ENCODE results near the gene MISFA.
"Not testable (repeated sequence)": the region's sequence is repeated elsewhere in the genome, so short reads cannot be mapped to it uniquely, and the experiment has no call there.

The MISFA gene

DNA sequence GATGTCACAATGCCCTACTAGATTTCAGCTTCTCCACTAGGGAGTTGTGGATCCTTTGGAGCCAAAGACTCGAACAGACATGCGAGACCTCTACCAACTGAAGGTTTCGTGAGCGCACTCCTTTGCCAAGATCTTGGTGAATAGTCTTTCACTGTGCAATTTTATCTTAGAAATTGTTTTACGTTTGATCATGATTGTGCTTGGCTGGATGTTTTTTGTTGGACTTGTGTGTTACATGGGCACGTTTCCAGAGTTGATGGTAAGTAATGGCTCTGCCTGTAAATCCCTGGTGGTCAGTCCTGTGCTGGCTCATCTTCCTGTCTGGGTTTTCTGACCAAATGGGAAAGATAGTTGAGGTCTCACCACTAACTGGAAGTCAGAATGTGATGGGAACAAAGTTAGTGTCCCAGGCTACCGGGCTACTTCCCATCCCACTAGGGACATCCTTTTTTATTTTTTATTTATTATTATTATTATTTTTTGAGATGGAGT, at the start of gene MISFA:
Gene MISFA, plus strand, starts transcription at position 51 of the 492 bp plus-strand sequence. Its CDS starts 140 bp downstream, at position 191.
- DNase-seq, result no peak

DNA sequence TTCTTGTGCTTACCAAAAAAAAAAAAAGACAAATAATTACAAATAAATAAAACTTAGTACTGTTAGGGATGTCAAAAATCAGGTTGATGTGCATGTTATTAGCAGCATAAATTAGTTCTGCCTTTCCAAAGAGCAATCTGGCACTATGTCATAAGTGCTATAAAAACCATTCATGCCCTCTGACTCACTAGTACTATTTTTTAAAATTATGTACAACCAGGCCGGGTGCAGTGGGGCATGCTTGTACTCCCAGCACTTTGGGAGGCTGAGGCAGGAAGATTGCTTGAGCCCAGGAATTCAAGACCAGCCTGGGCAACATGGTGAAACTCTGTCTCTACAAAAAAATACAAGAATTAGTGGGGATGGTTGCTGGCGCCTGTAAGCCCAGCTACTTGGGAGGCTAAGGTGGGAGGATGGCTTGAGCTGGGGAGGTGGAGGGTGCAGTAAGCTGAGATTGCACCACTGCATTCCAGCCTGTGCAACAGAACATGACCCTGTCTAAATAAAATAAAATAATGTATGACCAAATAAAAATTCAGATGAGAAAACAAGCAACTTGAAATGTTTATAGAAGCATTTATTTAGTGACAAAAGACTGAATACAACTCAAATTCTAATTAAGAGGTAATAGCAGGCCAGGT, 36.4 kb upstream of the MISFA start:
- no peak for DNase-seq

DNA sequence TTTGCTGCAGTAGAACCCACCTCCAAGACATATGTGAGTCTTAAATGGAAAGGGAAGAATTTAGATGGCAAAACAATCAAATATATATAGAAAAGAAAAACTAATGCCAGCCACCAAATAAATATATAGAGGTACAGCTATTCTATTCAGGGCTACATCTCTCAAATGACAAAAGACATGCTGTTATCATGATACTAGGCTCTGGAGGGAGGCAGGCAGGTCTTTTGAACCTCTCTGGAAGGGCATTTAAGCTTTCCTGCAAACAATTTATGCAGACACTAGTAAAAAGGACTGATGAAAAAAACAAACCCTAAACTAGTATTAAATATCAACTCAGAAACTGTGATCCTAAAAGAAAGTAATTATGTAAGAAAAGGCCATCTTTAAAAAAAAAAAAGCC, 35.4 kb upstream of the MISFA start:
- DNase-seq, result no peak

- DNase-seq, result no peak
Observed at GRCh38 chr11:18566406-18566805, 33.2 kb upstream of the MISFA start.

GRCh38 chr11:18567081-18567480, 32.5 kb upstream of the MISFA start:
- DNase-seq, result no peak

DNA sequence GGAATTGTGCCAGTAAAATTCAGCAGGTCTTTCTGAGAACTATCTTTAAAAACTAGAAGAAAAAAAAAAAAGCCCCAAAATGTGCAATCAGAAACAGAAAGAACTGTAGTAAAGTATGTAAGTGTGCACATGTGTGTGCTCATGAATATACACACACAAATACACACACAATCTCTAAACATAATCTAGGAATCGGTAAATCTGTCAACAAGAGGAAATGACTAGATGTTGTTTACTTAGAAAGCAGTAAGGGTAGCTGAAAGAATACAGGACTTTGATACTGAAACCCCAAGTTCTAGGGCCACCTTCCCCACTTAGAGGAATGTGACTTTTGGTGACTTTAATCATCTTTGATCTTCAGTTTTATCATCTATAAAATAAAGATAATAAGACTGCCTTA, 24.2 kb upstream of the MISFA start:
- DNase-seq, result no peak

- no peak for DNase-seq
Observed at GRCh38 chr11:18578975-18579598, 20.5 kb upstream of the MISFA start.

- no peak for DNase-seq
Observed at GRCh38 chr11:18580113-18580766, 19.3 kb upstream of the MISFA start.

GRCh38 chr11:18581825-18582224, 17.8 kb upstream of the MISFA start:
- no peak for DNase-seq

DNA sequence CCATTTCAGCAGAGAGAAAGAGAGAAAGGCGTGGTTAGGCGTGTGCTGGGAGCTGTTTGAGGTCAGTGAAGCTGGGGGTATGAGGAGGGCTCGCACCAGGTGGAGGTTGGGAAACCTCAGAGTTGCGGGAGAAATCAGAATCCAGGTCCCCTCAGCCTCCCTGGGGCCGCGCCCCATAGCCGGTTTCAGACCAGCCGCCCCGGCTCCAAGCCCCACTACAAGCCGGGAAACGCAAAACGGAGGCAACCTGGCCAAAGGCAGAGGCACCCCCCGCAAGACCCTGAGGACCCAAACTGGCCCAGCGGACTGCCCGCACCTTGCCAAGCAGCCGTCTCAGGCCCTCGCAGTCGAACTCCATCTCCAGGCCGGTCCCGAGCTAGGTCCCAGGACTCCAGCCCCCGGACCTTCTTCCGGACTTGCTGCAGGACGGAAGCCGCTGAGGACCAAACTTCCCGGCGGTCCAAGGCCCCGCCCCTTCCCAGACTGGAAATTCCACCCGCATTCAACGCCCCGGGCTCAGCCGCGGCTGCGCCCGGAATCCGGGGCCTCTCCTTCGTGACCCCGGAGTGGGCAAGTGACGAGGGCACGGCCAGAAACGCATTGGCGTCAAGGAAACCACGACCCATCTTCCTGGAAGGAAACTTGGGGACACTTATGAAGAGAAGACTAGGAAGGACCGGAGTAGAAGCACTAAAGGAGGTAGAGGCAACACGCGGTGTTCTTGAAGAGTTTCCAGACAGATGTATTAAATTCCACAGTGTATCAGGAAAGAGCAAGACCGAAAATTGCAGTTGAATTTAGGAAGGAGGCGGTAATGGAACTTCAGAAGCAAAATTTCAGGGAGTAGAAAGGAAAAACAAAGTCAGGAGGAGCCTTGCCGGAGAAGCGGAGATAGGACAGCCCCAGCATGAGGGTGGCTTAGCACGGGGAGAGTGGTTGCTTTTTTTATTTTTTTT, 11.0 kb upstream of the MISFA start, which contains the start of gene UEVLD:
Gene UEVLD, minus strand, starts transcription at position 438 of the 956 bp plus-strand sequence. Its CDS starts 80 bp downstream, at position 358.
- DNase-seq, result no peak

DNA sequence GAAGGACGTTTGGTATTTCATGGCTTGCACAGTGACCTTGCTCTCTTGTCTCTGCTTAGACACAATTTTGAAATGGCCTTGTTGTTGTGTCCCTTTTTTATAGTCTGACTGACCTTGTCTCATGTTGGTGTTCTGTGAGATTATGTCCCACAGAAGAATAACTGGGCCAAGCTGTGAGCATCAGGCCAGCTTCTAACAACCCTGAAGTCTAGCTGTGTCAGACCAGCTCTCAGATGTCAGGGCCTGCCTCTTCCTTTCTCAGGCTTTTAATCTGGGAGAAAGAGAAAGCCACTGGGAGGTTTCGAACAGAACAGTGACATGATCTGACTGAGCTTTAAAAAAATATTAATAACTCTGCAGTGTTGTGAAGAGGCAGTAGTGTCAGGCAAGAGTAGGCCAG, 9.0 kb upstream of the MISFA start:
- no peak for DNase-seq

GRCh38 chr11:18594088-18594487, 5.5 kb upstream of the MISFA start:
- not testable (repeated sequence) for DNase-seq

DNA sequence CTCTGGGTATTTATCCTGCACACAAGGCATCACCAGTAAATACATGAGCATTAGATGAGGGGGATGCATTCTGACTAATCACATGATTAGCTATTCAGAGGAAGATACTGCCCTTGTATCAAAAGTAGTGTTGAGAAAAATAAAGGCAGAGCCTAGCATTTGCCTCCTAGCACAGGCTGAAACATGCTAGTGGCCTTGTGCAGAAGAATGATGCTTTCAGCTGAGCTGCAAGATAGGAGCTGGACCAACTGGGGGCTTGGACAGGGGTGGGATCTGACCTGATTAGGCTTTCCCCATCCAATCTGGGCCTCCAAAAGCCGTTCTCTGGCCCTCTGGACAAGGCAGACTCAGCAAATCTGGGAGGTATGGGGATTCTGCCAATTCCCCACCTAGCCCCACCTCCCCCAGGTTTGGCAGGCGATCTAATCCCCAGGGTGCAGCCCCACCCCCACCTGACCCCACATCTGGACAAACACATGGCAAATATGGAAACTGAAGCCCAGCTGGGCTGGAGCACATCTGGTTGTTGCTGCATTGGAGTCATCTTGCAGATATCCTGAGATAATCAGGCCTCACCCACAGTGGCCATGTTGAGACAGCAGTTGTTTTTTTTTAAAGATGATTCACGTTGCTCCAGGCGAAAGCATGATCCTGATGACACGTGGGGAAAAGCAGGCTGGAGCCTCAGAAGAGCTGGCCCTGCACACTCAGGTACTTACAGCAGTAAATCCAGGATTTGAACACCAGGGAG, 4.4 kb upstream of the MISFA start:
- DNase-seq, result no peak

DNA sequence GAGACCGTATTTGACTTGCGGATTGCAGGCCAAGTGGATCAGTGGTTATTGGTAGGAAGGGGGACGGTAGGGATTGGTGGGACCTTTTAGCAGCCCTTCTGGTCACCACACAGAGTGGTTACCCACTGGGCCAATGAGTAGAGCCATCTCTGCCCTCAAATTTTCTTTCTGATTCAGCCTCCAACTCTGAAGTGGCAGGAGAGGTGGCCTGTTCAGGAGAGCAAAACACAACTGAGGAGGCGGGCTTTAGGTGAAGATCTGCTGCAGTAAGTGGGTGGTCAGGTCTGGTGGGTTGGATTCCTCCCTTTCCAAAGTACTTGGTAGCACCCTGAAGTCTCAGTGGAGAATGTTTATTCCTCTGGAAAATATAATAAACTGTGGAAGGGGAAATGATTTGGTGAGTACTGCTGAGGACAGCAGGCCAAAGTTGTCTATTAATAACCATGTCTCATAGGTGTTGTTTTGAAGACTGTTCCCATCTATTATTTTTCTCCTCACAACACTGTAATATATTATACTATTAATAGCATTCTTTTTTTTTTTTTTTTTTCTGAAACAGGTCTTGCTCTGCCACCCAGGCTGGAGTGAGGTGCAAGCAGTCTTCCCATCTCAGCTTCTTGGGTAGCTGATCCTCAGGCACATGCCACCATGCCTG, 1.5 kb downstream of the MISFA start:
- no peak for DNase-seq

DNA sequence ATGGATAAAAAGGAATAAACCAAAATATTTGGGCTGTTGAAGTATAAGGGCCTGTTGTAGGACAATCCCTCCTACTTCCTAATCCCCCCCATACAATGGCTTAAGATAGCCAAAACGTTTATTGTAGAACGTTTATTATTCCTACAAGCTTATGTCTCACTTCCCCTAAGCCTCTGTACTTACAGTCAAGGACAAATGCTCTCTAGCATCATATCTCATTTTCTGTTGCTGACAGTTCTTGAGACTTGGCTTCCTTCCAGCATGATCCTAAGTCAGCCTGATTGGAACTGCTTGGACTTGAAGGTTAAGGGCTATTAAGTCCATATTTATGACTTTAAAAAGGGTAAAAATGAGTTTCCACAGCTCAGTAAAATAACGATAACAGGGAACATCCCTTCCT, 8.8 kb downstream of the MISFA start:
- DNase-seq, result no peak

DNA sequence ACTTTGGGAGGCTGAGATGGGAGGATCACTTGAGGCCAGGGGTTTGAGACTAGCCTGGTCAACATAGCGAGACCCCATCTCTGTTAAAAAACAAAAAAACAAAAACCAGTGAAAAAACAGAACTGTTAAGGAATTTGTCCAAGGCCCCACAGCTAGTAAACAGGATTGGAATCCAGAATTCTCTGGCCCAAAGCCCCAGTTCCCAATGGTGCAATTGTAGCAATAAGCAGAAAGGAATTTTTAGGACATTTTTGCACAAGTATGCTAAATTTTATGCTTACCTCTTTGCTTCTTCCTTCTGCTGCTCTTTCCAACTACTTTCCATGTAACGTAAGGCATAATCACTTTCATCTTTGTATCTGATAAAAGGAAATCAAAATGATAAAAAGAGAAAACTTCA, 11.6 kb downstream of the MISFA start:
- DNase-seq, result no peak

DNA sequence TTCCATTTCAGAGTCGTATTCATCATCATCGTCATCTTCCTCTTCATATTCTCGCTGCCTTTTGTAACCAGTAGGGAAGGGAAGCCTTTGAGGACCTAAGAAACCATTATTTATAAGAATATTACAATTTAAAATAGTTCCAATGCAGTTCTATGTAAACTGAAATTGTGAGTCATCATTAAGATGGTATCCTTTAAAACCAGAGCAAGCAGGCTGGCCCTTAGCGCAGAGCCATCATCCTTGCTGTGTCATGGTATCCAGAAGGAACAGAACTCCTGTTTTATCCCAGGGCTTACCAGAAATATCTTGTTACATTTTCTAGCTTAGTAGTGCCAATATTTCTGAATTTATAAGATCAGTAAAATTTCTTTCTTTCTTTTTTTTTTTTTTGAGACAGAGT, 12.8 kb downstream of the MISFA start:
- no peak for DNase-seq

DNA sequence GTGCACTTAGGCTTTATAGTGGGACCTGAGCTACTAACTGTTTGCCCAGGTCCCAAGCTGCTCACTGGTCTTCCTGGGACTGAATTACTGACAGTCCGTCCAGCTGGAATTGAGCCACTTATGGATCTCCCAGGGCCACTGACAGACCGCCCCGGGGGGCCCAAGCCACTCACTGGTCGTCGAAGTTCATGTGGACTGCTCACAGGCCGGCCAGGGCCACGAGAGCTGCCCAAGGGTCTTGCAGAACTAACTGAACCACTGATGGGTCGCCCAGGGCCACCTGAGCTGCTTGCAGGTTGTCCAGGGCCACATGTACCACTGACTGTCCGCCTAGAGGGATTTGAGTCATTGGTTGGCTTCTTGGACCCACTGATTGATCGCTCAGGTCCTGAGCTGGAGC, 15.1 kb downstream of the MISFA start:
- DNase-seq, result no peak

GRCh38 chr11:18615628-18616392, 16.2 kb downstream of the MISFA start:
- no peak for DNase-seq

- no peak for DNase-seq
Observed at GRCh38 chr11:18617688-18618341, 18.2 kb downstream of the MISFA start.
